K562 (cell line): ENCODE measurements around the gene COL8A2. TPM values are rescaled to one million over a fixed set of nuclear protein-coding genes. Genes with fewer than 3 reads are reported as not detected.

Experiments used
- ATAC-seq: fragments of 200-7000 bp; cut with Tn5 transposase; 3 replicates; pipeline ENCODE4 v1.9.1; 2020; ENCODE audit warnings: moderate library complexity
- BruUV-seq: library from RNA; stranded (reverse); fragments of 400-500 nt; replicated peaks from 2 replicates; lab custom pipeline; 2021; lab: Mats Ljungman, UMichigan
- CTCF ChIA-PET: fragments of 300-600 bp; formaldehyde crosslinking; extraction: SDS; loops from one replicate; lab custom pipeline; 2021; ENCODE audit warnings: low intra/inter-chr PET ratio; lab: Yijun Ruan, JAX
- POLR2A ChIA-PET: fragments of 300-600, 350-650 bp; sonication (Branson Sonifier 250); formaldehyde crosslinking; extraction: SDS; loops from one replicate; lab custom pipeline; 2021; ENCODE audit warnings: antibody characterized with exemption, inconsistent platforms; lab: Yijun Ruan, JAX
- DNase-seq, 4 experiments: peaks; one replicate each; pipeline versions ENCODE4 v3.0.0 to v3.0.0-alpha.2; 2011 to 2018; ENCODE audit warnings: low spot score in 3 of 4, mixed read lengths in 3 of 4; ENCODE audit errors: extremely low read depth in 1 of 4
- FAIRE-seq: peaks from 2 replicates; lab custom pipeline; 2011; peaks lifted over from hg19 to GRCh38; lab: Jason Lieb, UNC
- H2AFZ ChIP-seq: 2 replicates; pipeline ENCODE4 v1.6.0; 2011; ENCODE audit warnings: low read depth, low read length, control low read depth, inconsistent platforms
- H3K27ac ChIP-seq: fragments of 200-600 bp; 3 replicates; pipeline ENCODE4 v1.8.0; 2011; ENCODE audit warnings: low read depth, mild to moderate bottlenecking, control low read depth, inconsistent platforms, low read length, moderate library complexity, mixed read lengths; ENCODE audit errors: extremely low read depth
- H3K27me3 ChIP-seq, 2 experiments: fragments of 300-600 bp in 1 of 2; 2 replicates in 1 of 2; 3 replicates in 1 of 2; pipeline versions ENCODE4 v1.6.0 to v1.8.0; 2011; ENCODE audit warnings: inconsistent platforms in 2 of 2, low read length in 2 of 2, mild to moderate bottlenecking in 1 of 2, mixed read lengths in 1 of 2, moderate library complexity in 1 of 2; ENCODE audit not compliant: control insufficient read depth in 2 of 2, insufficient read depth in 2 of 2
- H3K36me3 ChIP-seq: fragments of 300-600 bp; 3 replicates; pipeline ENCODE4 v1.8.0; 2011; ENCODE audit warnings: mild to moderate bottlenecking, low read length, inconsistent platforms; ENCODE audit not compliant: control insufficient read depth, insufficient read depth
- H3K4me1 ChIP-seq, 2 experiments: fragments of 200-600 bp in 1 of 2; replicated peaks in 1 of 2; 2 replicates in 1 of 2; 3 replicates in 1 of 2; pipeline versions ENCODE4 v1.5.1 to v1.8.0; 2011; ENCODE audit warnings: inconsistent platforms in 2 of 2, low read length in 2 of 2, mild to moderate bottlenecking in 1 of 2, mixed read lengths in 1 of 2, moderate library complexity in 1 of 2; ENCODE audit not compliant: control insufficient read depth in 2 of 2, insufficient read depth in 2 of 2
- H3K4me2 ChIP-seq: 2 replicates; pipeline ENCODE4 v1.6.1; 2011; ENCODE audit warnings: low read length, control low read depth, inconsistent platforms, mixed read lengths; ENCODE audit not compliant: insufficient read depth
- H3K4me3 ChIP-seq: fragments of 200-600 bp; sonication (generic), shearing (Covaris generic); 2 replicates; pipeline ENCODE4 v1.5.1; 2016; ENCODE audit warnings: control low read depth, inconsistent platforms
- H3K79me2 ChIP-seq: fragments of 200-600 bp; 3 replicates; pipeline ENCODE4 v1.8.0; 2011; ENCODE audit warnings: low read length, inconsistent platforms; ENCODE audit not compliant: control insufficient read depth, insufficient read depth
- H3K9ac ChIP-seq, 2 experiments: 2 replicates each; pipeline versions ENCODE4 v1.6.0 to v1.6.1; 2011; ENCODE audit warnings: low read depth in 2 of 2, low read length in 2 of 2, control low read depth in 1 of 2, inconsistent platforms in 1 of 2, mild to moderate bottlenecking in 1 of 2, mixed read lengths in 1 of 2; ENCODE audit not compliant: insufficient read depth in 1 of 2
- H3K9me1 ChIP-seq: one replicate; pipeline ENCODE4 v1.6.0; 2011; ENCODE audit warnings: inconsistent platforms, mild to moderate bottlenecking, low read length, moderate library complexity; ENCODE audit not compliant: control insufficient read depth, insufficient read depth
- H3K9me3 ChIP-seq: replicated peaks from 2 replicates; pipeline ENCODE4 v1.5.1; 2011; ENCODE audit warnings: low read depth, low read length, inconsistent platforms; ENCODE audit not compliant: control insufficient read depth, insufficient read depth
- H4K20me1 ChIP-seq: replicated peaks from 2 replicates; pipeline ENCODE4 v1.6.1; 2011; ENCODE audit warnings: low read length, inconsistent platforms, mixed read lengths; ENCODE audit not compliant: control insufficient read depth, insufficient read depth
- CBFA2T3 ChIP-seq: fragments of 450-650 bp; IDR thresholded peaks from 2 replicates; pipeline ENCODE4 v1.6.1; 2017
- CLOCK ChIP-seq: fragments of 250-450 bp; sonication (Bioruptor Pico); IDR thresholded peaks from 2 replicates; pipeline ENCODE4 v1.4.0; 2020; ENCODE audit warnings: mild to moderate bottlenecking, moderate library complexity, borderline replicate concordance
- EHMT2 ChIP-seq: fragments of 450-650 bp; IDR thresholded peaks from 2 replicates; pipeline ENCODE4 v1.6.1; 2018; ENCODE audit warnings: antibody characterized with exemption
- ELF4 ChIP-seq: fragments of 450-650 bp; formaldehyde crosslinking; IDR thresholded peaks from 2 replicates; pipeline ENCODE4 v1.4.0; 2022; ENCODE audit warnings: missing genetic modification characterization
- EZH2 ChIP-seq: IDR thresholded peaks from 2 replicates; pipeline ENCODE4 v1.6.1; 2012; ENCODE audit warnings: low read depth, mild to moderate bottlenecking, inconsistent platforms, low read length, borderline replicate concordance
- GATAD2B ChIP-seq: fragments of 450-650 bp; IDR thresholded peaks from 2 replicates; pipeline ENCODE4 v1.6.1; 2017; ENCODE audit warnings: mild to moderate bottlenecking, borderline replicate concordance
- HMG20B ChIP-seq: fragments of 250-450 bp; sonication (Bioruptor Pico); IDR thresholded peaks from 2 replicates; pipeline ENCODE4 v1.5.0; 2021; ENCODE audit warnings: mild to moderate bottlenecking
- MEF2A ChIP-seq: IDR thresholded peaks from 2 replicates; pipeline ENCODE4 v1.6.1; 2011; ENCODE audit warnings: low read depth, mild to moderate bottlenecking, low read length, moderate library complexity; ENCODE audit not compliant: control insufficient read depth
- NCOR1 ChIP-seq: fragments of 450-650 bp; IDR thresholded peaks from 2 replicates; pipeline ENCODE4 v1.6.1; 2016; ENCODE audit warnings: mild to moderate bottlenecking, moderate library complexity
- TAF1 ChIP-seq: IDR thresholded peaks from 2 replicates; pipeline ENCODE4 v1.6.1; 2011; ENCODE audit warnings: mild to moderate bottlenecking, low read length, moderate library complexity; ENCODE audit not compliant: insufficient read depth, control insufficient read depth, severe bottlenecking; ENCODE audit errors: extremely low read depth
- TFAP4 ChIP-seq: sonication (generic); formaldehyde crosslinking; IDR thresholded peaks from 2 replicates; pipeline ENCODE4 v1.8.0; 2022; ENCODE audit warnings: missing genetic modification reagents, mild to moderate bottlenecking, moderate library complexity, borderline replicate concordance
- WGBS: fragments of 100-300 bp; shearing (Covaris generic); methylation state at CpG from one replicate; pipeline ENCODE4 v1.1.6; 2016; ENCODE audit warnings: low coverage, mixed read lengths; ENCODE audit not compliant: insufficient coverage; ENCODE audit errors: missing lambda C conversion rate; 5-methylcytosine and 5-hydroxymethylcytosine counted together
- in situ Hi-C: fragments of 300-500 bp; cut with MboI; formaldehyde crosslinking; loops from 4 replicates; pipeline ENCODE4 v1.15.0; 2018; ENCODE audit warnings: inconsistent platforms, mixed read lengths
- intact Hi-C: fragments of 100-400 bp; cut with micrococcal nuclease; formaldehyde crosslinking; loops from 2 replicates; pipeline ENCODE4 v1.14.2; 2022
- polyA plus RNA-seq, 8 experiments: library from polyadenylated mRNA; depleted of rRNA in 4 of 8; stranded (reverse) in 5 of 8; unstranded in 3 of 8; fragments of >200 nt; fragmentation: Nextera tagmentation in 2 of 8; fragmentation: Illumina TruSeq in 1 of 8; extraction: Ambion mirVana in 2 of 8; extraction: Trizol in 1 of 8; gene quantifications; 2 replicates each; pipeline versions ENCODE4 v1.2.1 to v1.2.3, GENCODE V29; 2011 to 2014; ENCODE audit warnings: inconsistent platforms in 1 of 8, missing spikeins in 1 of 8
- total RNA-seq, 7 experiments: library from RNA; depleted of rRNA in 6 of 7; stranded (reverse); fragments of >200 nt in 6 of 7; fragmentation: Illumina TruSeq in 2 of 7; extraction: Trizol in 2 of 7; gene quantifications; 2 replicates each; pipeline versions ENCODE4 v1.2.1 to v1.2.3, GENCODE V29; 2011 to 2021; ENCODE audit warnings: low replicate concordance in 1 of 7

Gene COL8A2
- total and polyA plus RNA-seq, 9 of the 15 experiments (the other 6 are each of a cell fraction or from before 2014, with no cell fraction given), result 0.03 to 0.14 (median 0.04) TPM; not detected in 5

GRCh38 chr1:36068866-36069265 lies 56.2 kb downstream of the COL8A2 start:
- in situ Hi-C loops, result no loop called here
- no peak overlapping the region for H2AFZ ChIP-seq
- TF ChIP-seq HMG20B (CRISPR knock-in tag), result no peak
- TF ChIP-seq, all 486 proteins: peak for 0
- ATAC-seq, result no peak
- Histone ChIP-seq H3K9me3 (no peaks in the 10 kb centered on the region), H3K4me1 (no peaks in the 10 kb centered on the region), H3K27ac (no peak overlapping the region), H4K20me1 (no peaks in the 10 kb centered on the region), H3K79me2 (no peaks in the 10 kb centered on the region), H3K9me1 (no peaks in the 10 kb centered on the region), H3K4me2 (no peak overlapping the region), H3K4me3 (no peak overlapping the region), H3K27me3 (no peaks in the 10 kb centered on the region), H3K9ac (no peak overlapping the region), H3K36me3 (no peaks in the 10 kb centered on the region)
- POLR2A ChIA-PET, result interaction anchor here (0.9 kb wide), 1 partner anchor 8 kb away, joined by 3 read pairs; no protein-coding TSS in a partner anchor
- FAIRE-seq, result peak; percentile 58
- CTCF ChIA-PET, result no interaction called here
- WGBS, result 61% methylated on average over 2 of the region's 2 CpGs
- BruUV-seq, result no TSS peak
- DNase-seq, result no peak
- intact Hi-C loops, result no loop called here

- BruUV-seq, result no TSS peak
- Histone ChIP-seq H3K4me2 (no peak overlapping the region), H3K9ac (no peak overlapping the region), H3K79me2 (no peaks in the 10 kb centered on the region), H3K36me3 (no peaks in the 10 kb centered on the region), H3K27me3 (no peaks in the 10 kb centered on the region), H3K9me3 (no peaks in the 10 kb centered on the region), H3K9me1 (no peaks in the 10 kb centered on the region), H4K20me1 (no peaks in the 10 kb centered on the region), H2AFZ (no peak overlapping the region), H3K4me3 (no peak overlapping the region), H3K27ac (no peak overlapping the region), H3K4me1 (no peaks in the 10 kb centered on the region)
- in situ Hi-C loops (no loop called here), intact Hi-C loops (no loop called here)
- CTCF ChIA-PET, result no interaction called here
- ATAC-seq (no peak), FAIRE-seq (no peak), DNase-seq (no peak)
- POLR2A ChIA-PET, result no interaction called here
- TF ChIP-seq TAF1 (no peak), CBFA2T3 (no peak), ELF4 (no peak), TFAP4 (CRISPR knock-in tag) (no peak), EHMT2 (no peak), NCOR1 (no peak), CLOCK (CRISPR knock-in tag) (no peak), GATAD2B (no peak), MEF2A (no peak), EZH2 (no peak)
These were observed 57.2 kb downstream of the COL8A2 start for GRCh38 chr1:36067871-36068270.
